Peyer's patch (tissue), 4 donors: ENCODE data around the gene C1orf52. TPM values are rescaled to one million over a fixed set of nuclear protein-coding genes. Genes with fewer than 3 reads are reported as not detected.
"Not testable (repeated sequence)": the region's sequence is repeated elsewhere in the genome, so short reads cannot be mapped to it uniquely, and the experiment has no call there.

ENCODE experiments used
- DNase-seq, 3 donors: peaks; one replicate each; pipeline ENCODE4 v3.0.0-alpha.2; 2017 to 2019
- H3K27ac ChIP-seq, 4 donors: fragments of 200-600 bp; sonication (generic); one replicate each; pipeline ENCODE4 v1.5.1; 2016 to 2019
- H3K27me3 ChIP-seq, 2 donors: fragments of 200-600 bp; sonication (generic); one replicate each; pipeline ENCODE4 v1.5.1; 2019
- H3K36me3 ChIP-seq, 3 donors: fragments of 200-600 bp; sonication (generic); one replicate each; pipeline ENCODE4 v1.5.1; 2016 to 2019
- H3K4me1 ChIP-seq, 4 donors: fragments of 200-600 bp; sonication (generic); one replicate each; pipeline ENCODE4 v1.5.1; 2016 to 2019
- H3K4me3 ChIP-seq, 4 donors: fragments of 200-600 bp; sonication (generic); 1 replicate in 3 of 4; 2 replicates in 1 of 4; pipeline ENCODE4 v1.5.1; 2016 to 2019; ENCODE audit warnings: mild to moderate bottlenecking in 1 of 4
- H3K9me3 ChIP-seq, 4 donors: fragments of 200-600 bp; sonication (generic); one replicate each; pipeline ENCODE4 v1.5.1; 2016 to 2019; ENCODE audit warnings: mild to moderate bottlenecking in 1 of 4
- CTCF ChIP-seq, 6 experiments: fragments of 450-650 bp in 4 of 6; fragments of 200-600 bp in 2 of 6; sonication (generic) in 1 of 6; IDR thresholded peaks; one replicate each; pipeline ENCODE4 v1.5.1; 2017 to 2019; ENCODE audit warnings: antibody characterized with exemption in 6 of 6, mild to moderate bottlenecking in 3 of 6, moderate library complexity in 1 of 6
- POLR2A ChIP-seq, 2 donors: fragments of 450-650 bp; IDR thresholded peaks; one replicate each; pipeline ENCODE4 v1.5.1; 2017; ENCODE audit warnings: antibody characterized with exemption in 2 of 2, mild to moderate bottlenecking in 2 of 2, moderate library complexity in 2 of 2
- total RNA-seq, 4 donors: library from RNA; depleted of rRNA; stranded (reverse); fragments of >200 nt; gene quantifications; one replicate each; pipeline ENCODE4 v1.1.0, GENCODE V29; 2016

Gene C1orf52
- total RNA-seq, 4 donors from 2014 or later: 15.1 to 57.8 (median 18.4) TPM

GRCh38 chr1:85259912-85260274 is 431 bp upstream of the C1orf52 start:
- H3K4me3 ChIP-seq: peak overlapping the region; percentile 85 to 95 (median 92)
- no peaks in the 10 kb centered on the region for H3K9me3 ChIP-seq
- peak overlapping the region; percentile 74 to 86 (median 79) for H3K27ac ChIP-seq
- no peaks in the 10 kb centered on the region for H3K27me3 ChIP-seq
- H3K4me1 ChIP-seq: peaks cover 0 to 34% (median 9%) of the 10 kb centered on the region in 4 donors
- no peak for DNase-seq
- H3K36me3 ChIP-seq: peaks cover 0 to 26% (median 0%) of the 10 kb centered on the region in 3 donors
- no peak for TF ChIP-seq CTCF (IDR thresholded peaks at IDR 0.05)
- no peak for TF ChIP-seq POLR2A (IDR thresholded peaks at IDR 0.05)

- Histone ChIP-seq H3K4me3 (peak overlapping the region; percentile 85 to 95 (median 92)), H3K9me3 (no peaks in the 10 kb centered on the region), H3K27ac (peak overlapping the region; percentile 74 to 86 (median 79)), H3K27me3 (no peaks in the 10 kb centered on the region), H3K4me1 (peaks cover 0 to 35% (median 9%) of the 10 kb centered on the region in 4 donors), H3K36me3 (peaks cover 0 to 22% (median 0%) of the 10 kb centered on the region in 3 donors)
- no peak for DNase-seq
- no peak for TF ChIP-seq POLR2A (IDR thresholded peaks at IDR 0.05)
- TF ChIP-seq CTCF (IDR thresholded peaks at IDR 0.05): no peak
Measured at GRCh38 chr1:85258536-85259117, 835 bp downstream of the C1orf52 start.

- H3K27ac ChIP-seq, H3K4me1 ChIP-seq, H3K9me3 ChIP-seq, DNase-seq, H3K27me3 ChIP-seq, H3K4me3 ChIP-seq: not testable (repeated sequence)
- peaks cover 0 to 18% (median 0%) of the 10 kb centered on the region in 3 donors for H3K36me3 ChIP-seq
Measured at GRCh38 chr1:85249042-85249441, 10.4 kb downstream of the C1orf52 start.

- Histone ChIP-seq H3K36me3 (no peaks in the 10 kb centered on the region), H3K9me3 (no peaks in the 10 kb centered on the region), H3K27ac (no peak overlapping the region), H3K4me1 (no peaks in the 10 kb centered on the region), H3K27me3 (no peaks in the 10 kb centered on the region), H3K4me3 (no peak overlapping the region)
- TF ChIP-seq CTCF (IDR thresholded peaks at IDR 0.05) (no peak), POLR2A (IDR thresholded peaks at IDR 0.05) (no peak)
- DNase-seq: no peak
Measured at GRCh38 chr1:85245891-85246290, 13.6 kb downstream of the C1orf52 start.

GRCh38 chr1:85245456-85245855 is 14.0 kb downstream of the C1orf52 start:
- no peaks in the 10 kb centered on the region for H3K4me1 ChIP-seq
- H3K4me3 ChIP-seq: no peak overlapping the region
- no peak overlapping the region for H3K27ac ChIP-seq
- H3K9me3 ChIP-seq: no peaks in the 10 kb centered on the region
- no peak for DNase-seq
- H3K27me3 ChIP-seq: no peaks in the 10 kb centered on the region
- no peaks in the 10 kb centered on the region for H3K36me3 ChIP-seq
- TF ChIP-seq CTCF (IDR thresholded peaks at IDR 0.05) (no peak), POLR2A (IDR thresholded peaks at IDR 0.05) (no peak)

GRCh38 chr1:85244271-85245061 is 15.0 kb downstream of the C1orf52 start:
- Histone ChIP-seq H3K4me1 (no peaks in the 10 kb centered on the region), H3K9me3 (no peaks in the 10 kb centered on the region), H3K27me3 (no peaks in the 10 kb centered on the region), H3K4me3 (no peak overlapping the region), H3K27ac (no peak overlapping the region), H3K36me3 (no peaks in the 10 kb centered on the region)
- TF ChIP-seq CTCF (IDR thresholded peaks at IDR 0.05): no peak
- no peak for TF ChIP-seq POLR2A (IDR thresholded peaks at IDR 0.05)
- DNase-seq: no peak
